Measurements from ENCODE around the gene SSR3.

The SSR3 gene

DNA sequence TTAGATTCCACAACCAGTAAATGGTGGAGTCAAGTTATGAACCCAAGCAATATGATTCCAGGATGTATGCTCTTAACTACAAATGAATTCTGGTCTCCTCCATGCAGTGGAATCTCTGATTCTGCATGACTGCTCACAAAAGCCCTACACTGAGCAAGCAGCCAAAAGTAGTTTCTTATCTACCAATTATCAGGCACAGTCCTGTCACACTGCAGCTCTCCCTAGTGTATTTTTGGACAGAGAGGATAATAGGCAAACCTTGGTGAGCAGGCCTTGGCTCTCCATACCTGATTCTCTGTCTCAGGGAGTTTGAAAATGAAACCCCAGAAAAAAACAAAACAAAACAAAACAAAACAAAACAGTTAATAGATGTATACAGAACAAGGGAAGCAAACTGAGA lies 3.5 kb upstream of the SSR3 start:
- FAIRE-seq (peak; percentile 13), DNase-seq (ENCODE audit: insufficient read length, low spot score) (no peak)
- TF ChIP-seq POU2F2 (IDR thresholded peaks at IDR 0.05; ENCODE audit: low read depth, low read length) (no peak), POLR2A (IDR thresholded peaks at IDR 0.05; ENCODE audit: low read depth, low read length) (no peak), SPI1 (IDR thresholded peaks at IDR 0.05; ENCODE audit: low read depth, low read length) (no peak), TAF1 (IDR thresholded peaks at IDR 0.05; ENCODE audit: low read depth, low read length) (no peak), POLR2AphosphoS5 (IDR thresholded peaks at IDR 0.05; ENCODE audit: low read depth, low read length) (no peak), PAX5 (IDR thresholded peaks at IDR 0.05; ENCODE audit: insufficient read depth, low read length, severe bottlenecking) (no peak)

DNA sequence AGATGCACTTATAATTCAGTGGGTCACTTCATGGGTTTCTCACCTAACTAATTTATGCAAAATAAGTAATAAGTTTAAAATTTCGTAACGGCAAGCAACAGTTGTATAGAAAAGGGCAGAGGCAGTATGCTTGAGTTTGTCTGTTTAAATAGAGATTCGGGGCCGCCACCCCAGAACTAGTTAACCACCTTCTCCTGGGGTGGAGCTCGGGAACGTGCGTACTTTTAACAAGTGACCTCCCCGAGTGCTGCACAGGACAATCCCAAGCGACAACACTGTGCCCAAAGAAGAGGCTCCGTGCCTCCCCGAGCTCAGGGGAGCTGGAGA lies 439 bp downstream of the SSR3 start:
- FAIRE-seq (no peak), DNase-seq (ENCODE audit: insufficient read length, low spot score) (no peak)
- no peak for TF ChIP-seq PAX5 (IDR thresholded peaks at IDR 0.05; ENCODE audit: insufficient read depth, low read length, severe bottlenecking)
- no peak for TF ChIP-seq POLR2AphosphoS5 (IDR thresholded peaks at IDR 0.05; ENCODE audit: low read depth, low read length)
- no peak for TF ChIP-seq SPI1 (IDR thresholded peaks at IDR 0.05; ENCODE audit: low read depth, low read length)
- no peak for TF ChIP-seq POU2F2 (IDR thresholded peaks at IDR 0.05; ENCODE audit: low read depth, low read length)
- TF ChIP-seq POLR2A (IDR thresholded peaks at IDR 0.05; ENCODE audit: low read depth, low read length) = no peak
- TF ChIP-seq TAF1 (IDR thresholded peaks at IDR 0.05; ENCODE audit: low read depth, low read length) = no peak

DNA sequence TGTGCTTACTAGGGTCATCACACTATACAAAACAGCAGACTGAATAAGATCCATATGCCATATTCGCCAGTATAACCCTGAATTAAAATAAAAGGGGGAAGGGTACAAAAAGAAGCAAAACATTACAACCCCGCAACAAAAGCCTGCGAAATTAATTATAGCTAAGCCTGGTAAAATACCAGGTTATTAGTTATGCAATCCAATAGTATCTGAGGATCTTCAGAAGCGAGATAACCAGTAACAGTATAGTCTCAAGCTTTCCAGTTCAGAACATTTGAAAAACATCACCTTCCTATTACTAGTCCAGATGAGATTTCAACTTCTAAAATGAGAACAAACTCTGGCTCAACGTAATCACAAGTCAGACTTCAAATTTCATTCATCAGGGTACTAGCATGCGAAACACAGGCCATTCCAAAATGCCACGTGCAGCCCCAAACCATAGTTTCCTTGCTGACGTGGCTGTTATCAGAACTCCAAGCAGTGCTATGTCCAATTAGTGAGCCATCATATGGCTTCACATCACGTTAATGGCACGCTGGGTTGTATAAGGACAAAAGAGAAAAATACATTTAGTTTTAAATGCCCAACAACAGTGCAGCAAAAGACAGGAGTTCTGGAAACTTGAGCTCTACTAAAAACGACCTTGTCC lies 1.1 kb downstream of the SSR3 start:
- TF ChIP-seq TAF1 (IDR thresholded peaks at IDR 0.05; ENCODE audit: low read depth, low read length) = no peak
- TF ChIP-seq SPI1 (IDR thresholded peaks at IDR 0.05; ENCODE audit: low read depth, low read length) = no peak
- no peak for TF ChIP-seq POU2F2 (IDR thresholded peaks at IDR 0.05; ENCODE audit: low read depth, low read length)
- TF ChIP-seq POLR2A (IDR thresholded peaks at IDR 0.05; ENCODE audit: low read depth, low read length) = no peak
- TF ChIP-seq POLR2AphosphoS5 (IDR thresholded peaks at IDR 0.05; ENCODE audit: low read depth, low read length) = no peak
- TF ChIP-seq PAX5 (IDR thresholded peaks at IDR 0.05; ENCODE audit: insufficient read depth, low read length, severe bottlenecking) = no peak
- peak; percentile 33 for FAIRE-seq
- DNase-seq (ENCODE audit: insufficient read length, low spot score) = no peak

DNA sequence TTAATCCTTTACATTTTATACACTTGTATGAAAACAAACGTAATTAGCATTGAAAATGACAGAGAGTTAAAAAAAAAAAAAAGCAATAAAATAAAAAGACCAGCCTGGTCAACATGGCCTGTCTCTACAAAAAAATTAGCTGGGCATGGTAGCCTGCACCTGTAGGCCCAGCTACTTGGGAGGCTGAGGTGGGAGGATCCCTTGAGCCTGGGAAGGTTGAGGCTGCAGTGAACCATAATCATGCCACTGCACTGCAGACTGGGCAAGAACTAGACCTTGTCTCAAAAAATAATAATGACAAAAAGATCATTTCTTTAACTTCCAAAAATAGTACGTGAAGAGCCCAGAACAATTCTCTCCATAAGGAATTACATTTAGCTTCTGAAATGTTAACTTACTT lies 1.9 kb downstream of the SSR3 start:
- TF ChIP-seq TAF1 (IDR thresholded peaks at IDR 0.05; ENCODE audit: low read depth, low read length) (no peak), PAX5 (IDR thresholded peaks at IDR 0.05; ENCODE audit: insufficient read depth, low read length, severe bottlenecking) (no peak), POU2F2 (IDR thresholded peaks at IDR 0.05; ENCODE audit: low read depth, low read length) (no peak), POLR2AphosphoS5 (IDR thresholded peaks at IDR 0.05; ENCODE audit: low read depth, low read length) (no peak), POLR2A (IDR thresholded peaks at IDR 0.05; ENCODE audit: low read depth, low read length) (no peak), SPI1 (IDR thresholded peaks at IDR 0.05; ENCODE audit: low read depth, low read length) (no peak)
- FAIRE-seq = no peak
- DNase-seq (ENCODE audit: insufficient read length, low spot score) = no peak

DNA sequence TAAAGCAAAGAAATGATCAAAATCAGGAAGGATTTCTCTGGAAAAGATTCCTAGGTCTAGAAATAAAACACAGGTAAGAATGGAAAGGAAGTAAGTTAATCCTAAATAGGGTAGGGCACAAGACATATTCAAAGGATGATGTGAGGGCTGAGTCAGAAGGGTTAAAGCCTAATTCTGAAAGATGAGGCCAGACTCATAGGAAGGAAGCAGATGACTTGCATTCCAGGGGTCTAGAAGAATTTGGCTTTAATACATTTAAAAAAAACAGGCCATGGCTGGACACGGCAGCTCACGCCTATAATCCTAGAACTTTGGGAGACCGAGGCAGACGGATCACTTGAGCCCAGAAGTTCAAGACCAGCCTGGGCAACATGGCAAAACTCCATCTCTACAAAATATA lies 3.2 kb downstream of the SSR3 start:
- no peak for FAIRE-seq
- no peak for TF ChIP-seq POLR2A (IDR thresholded peaks at IDR 0.05; ENCODE audit: low read depth, low read length)
- TF ChIP-seq TAF1 (IDR thresholded peaks at IDR 0.05; ENCODE audit: low read depth, low read length) = no peak
- TF ChIP-seq POU2F2 (IDR thresholded peaks at IDR 0.05; ENCODE audit: low read depth, low read length) = no peak

DNA sequence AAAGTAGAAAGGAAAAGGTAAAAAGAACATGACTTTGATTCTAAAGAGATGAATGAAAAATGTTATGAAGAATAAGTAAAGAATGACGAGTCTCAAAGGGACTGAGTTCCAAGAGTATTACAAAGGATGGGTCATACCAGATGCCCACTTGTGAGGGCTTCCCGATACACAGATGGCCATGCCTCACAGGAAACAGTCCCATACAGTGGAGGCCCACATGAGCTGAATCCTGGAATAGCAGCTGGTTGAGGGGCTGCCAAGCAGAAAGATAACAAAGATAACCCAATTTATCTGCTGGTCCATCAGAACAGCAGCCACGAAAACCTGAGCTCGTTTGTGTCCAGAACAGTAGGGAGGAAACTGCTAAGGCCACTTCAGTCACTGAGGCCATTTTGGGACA lies 3.7 kb downstream of the SSR3 start:
- FAIRE-seq (no peak), DNase-seq (ENCODE audit: insufficient read length, low spot score) (no peak)

More for the DNA sequence above, 3.2 kb downstream of the SSR3 start:
- no peak for DNase-seq (ENCODE audit: insufficient read length, low spot score)

DNA sequence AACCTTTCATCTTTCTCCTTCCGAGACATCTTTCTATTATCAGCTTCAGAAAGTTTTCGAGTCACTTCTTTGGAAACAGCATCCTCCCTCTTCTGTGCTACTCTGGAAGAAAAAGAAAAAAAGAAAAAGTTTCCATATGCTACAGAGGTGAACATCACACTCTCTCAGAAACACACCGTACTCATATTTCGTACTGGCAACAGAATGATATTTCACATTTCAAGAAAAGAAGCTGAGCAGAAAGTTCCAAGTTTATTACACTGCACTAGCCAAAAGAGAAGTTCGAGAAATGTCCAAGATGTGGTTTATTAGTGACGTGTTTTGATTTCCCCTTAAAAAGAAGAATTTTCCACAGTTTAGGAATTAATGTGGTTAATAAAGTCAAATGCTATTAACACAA lies 6.0 kb downstream of the SSR3 start:
- TF ChIP-seq POLR2A (IDR thresholded peaks at IDR 0.05; ENCODE audit: low read depth, low read length) (no peak), TAF1 (IDR thresholded peaks at IDR 0.05; ENCODE audit: low read depth, low read length) (no peak), POU2F2 (IDR thresholded peaks at IDR 0.05; ENCODE audit: low read depth, low read length) (no peak), PAX5 (IDR thresholded peaks at IDR 0.05; ENCODE audit: insufficient read depth, low read length, severe bottlenecking) (no peak), POLR2AphosphoS5 (IDR thresholded peaks at IDR 0.05; ENCODE audit: low read depth, low read length) (no peak), SPI1 (IDR thresholded peaks at IDR 0.05; ENCODE audit: low read depth, low read length) (no peak)
- FAIRE-seq (no peak), DNase-seq (ENCODE audit: insufficient read length, low spot score) (no peak)

More for the DNA sequence above, 3.7 kb downstream of the SSR3 start:
- no peak for TF ChIP-seq SPI1 (IDR thresholded peaks at IDR 0.05; ENCODE audit: low read depth, low read length)

DNA sequence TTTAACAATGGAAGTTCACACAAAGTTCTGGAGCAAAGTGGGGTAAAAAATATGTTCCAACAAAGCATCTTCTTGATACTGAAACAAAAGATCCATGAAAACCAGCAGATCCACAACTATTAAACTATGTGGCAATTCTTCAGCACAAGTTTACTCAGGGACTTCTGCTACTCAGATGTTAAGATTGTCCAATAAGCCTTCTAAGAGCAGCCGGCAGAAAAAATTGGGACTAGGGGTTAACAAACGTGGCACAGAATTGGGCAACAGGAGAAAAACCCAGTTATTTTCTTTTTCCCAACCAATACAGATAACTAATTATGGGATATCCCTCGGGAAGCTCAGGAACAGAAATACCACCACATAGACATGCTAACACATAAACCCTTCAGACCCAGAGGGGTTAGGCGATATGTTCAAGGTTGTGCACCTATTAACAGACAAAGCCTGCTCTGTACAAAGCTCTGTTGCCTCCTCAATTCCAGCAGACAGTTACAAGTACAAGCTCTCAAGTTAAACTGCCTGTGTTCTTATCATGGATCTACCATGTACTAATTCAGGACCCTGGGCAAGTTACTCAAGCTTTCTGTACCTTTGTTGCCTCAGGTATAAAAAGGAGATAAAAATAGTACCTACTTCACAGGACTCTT lies 6.8 kb downstream of the SSR3 start:
- TF ChIP-seq POU2F2 (IDR thresholded peaks at IDR 0.05; ENCODE audit: low read depth, low read length) = no peak
- TF ChIP-seq POLR2A (IDR thresholded peaks at IDR 0.05; ENCODE audit: low read depth, low read length) = no peak
- FAIRE-seq (no peak), DNase-seq (ENCODE audit: insufficient read length, low spot score) (no peak)

DNA sequence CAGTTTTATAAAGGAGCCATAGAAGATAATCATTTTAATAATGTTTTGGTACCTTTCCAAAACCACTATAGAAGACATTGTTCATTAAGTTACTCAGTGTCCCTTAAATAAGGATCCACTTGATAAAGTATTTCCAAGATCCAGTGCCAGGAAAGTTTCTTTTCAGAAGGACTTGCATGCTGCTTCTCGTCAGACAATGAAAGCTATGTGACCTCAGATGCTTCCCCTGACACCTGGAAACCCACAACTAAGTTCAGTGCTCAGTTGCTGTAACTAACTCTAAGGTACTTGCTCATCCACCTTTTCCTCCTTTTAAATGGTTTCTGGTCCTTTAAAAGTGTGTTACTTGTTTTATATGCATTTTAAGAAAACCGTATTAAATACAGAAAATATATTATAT lies 7.3 kb downstream of the SSR3 start:
- FAIRE-seq (no peak), DNase-seq (ENCODE audit: insufficient read length, low spot score) (no peak)
- TF ChIP-seq TAF1 (IDR thresholded peaks at IDR 0.05; ENCODE audit: low read depth, low read length) = no peak
- no peak for TF ChIP-seq POLR2A (IDR thresholded peaks at IDR 0.05; ENCODE audit: low read depth, low read length)
- TF ChIP-seq POU2F2 (IDR thresholded peaks at IDR 0.05; ENCODE audit: low read depth, low read length) = no peak
- no peak for TF ChIP-seq SPI1 (IDR thresholded peaks at IDR 0.05; ENCODE audit: low read depth, low read length)
- TF ChIP-seq PAX5 (IDR thresholded peaks at IDR 0.05; ENCODE audit: insufficient read depth, low read length, severe bottlenecking) = no peak

DNA sequence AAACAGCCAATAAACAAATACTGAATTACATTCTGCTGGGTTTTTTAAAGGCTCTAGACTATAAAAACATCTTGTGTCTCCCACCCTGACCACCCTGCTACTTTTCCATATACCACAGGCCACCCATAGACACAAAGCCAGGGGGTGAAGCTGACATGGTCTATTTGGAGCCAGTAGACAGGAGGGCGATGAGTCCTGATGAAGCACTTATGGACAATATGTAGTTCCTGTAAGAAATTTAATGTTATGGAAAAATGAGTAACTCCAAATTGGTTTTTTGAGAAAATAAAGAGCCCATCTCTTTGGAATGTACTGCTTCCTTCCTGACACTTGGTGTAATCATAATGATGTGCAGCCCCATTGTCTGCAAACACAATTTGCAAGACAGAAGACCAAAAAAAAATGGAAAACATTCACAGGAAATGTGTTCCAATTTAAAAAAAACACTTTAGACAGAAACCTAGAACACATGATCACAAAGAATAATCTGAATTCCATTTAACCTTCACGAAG lies 11.8 kb downstream of the SSR3 start:
- TF ChIP-seq TAF1 (IDR thresholded peaks at IDR 0.05; ENCODE audit: low read depth, low read length) (no peak), PAX5 (IDR thresholded peaks at IDR 0.05; ENCODE audit: insufficient read depth, low read length, severe bottlenecking) (no peak), POLR2A (IDR thresholded peaks at IDR 0.05; ENCODE audit: low read depth, low read length) (no peak), SPI1 (IDR thresholded peaks at IDR 0.05; ENCODE audit: low read depth, low read length) (no peak), POU2F2 (IDR thresholded peaks at IDR 0.05; ENCODE audit: low read depth, low read length) (no peak), POLR2AphosphoS5 (IDR thresholded peaks at IDR 0.05; ENCODE audit: low read depth, low read length) (no peak)
- FAIRE-seq = no peak

More for the DNA sequence above, 11.8 kb downstream of the SSR3 start:
- no peak for DNase-seq (ENCODE audit: insufficient read length, low spot score)
